Mesenteric fat pad (tissue), 1 donor: ENCODE data around the gene RBM8A. TPM values are rescaled to one million over a fixed set of nuclear protein-coding genes. Genes with fewer than 3 reads are reported as not detected.

Experiments used
- DNase-seq: peaks from one replicate; pipeline ENCODE4 v3.0.0-alpha.2; 2020; ENCODE audit warnings: low spot score
- long read RNA-seq: library from polyadenylated mRNA; unstranded; transcript quantifications from one replicate; pipeline ENCODE4 v2.0.0, GENCODE V29; 2020
- total RNA-seq: library from RNA; stranded (reverse); fragmentation: NEBNext Ultra II Directional; extraction: Animal tissue kit (Norgen Biotek cat#: 25700); gene quantifications from one replicate; pipeline ENCODE4 v1.2.1, GENCODE V29; 2021
- donor health status: DM: yes; HTN: yes; CAD: no.

The RBM8A gene
- total RNA-seq: 110 TPM
- long read RNA-seq, full-length matches to known transcripts: 44 of 64 reads
- long read RNA-seq, partial matches to known transcripts: 7 of 64 reads
- long read RNA-seq, other reads (novel, unspliced or antisense): 13 of 64 reads

- DNase-seq: peak; percentile 93
Measured at GRCh38 chr1:145927063-145927886, at the start of gene RBM8A. RBM8A (minus strand) TSS chr1:145927484; CDS start chr1:145927426, 58 bp downstream.

GRCh38 chr1:145977016-145977415 lies 49.7 kb upstream of the RBM8A start:
- DNase-seq: no peak

GRCh38 chr1:145975216-145975615 lies 47.9 kb upstream of the RBM8A start:
- no peak for DNase-seq

GRCh38 chr1:145974721-145975120 lies 47.4 kb upstream of the RBM8A start:
- DNase-seq: no peak

- no peak for DNase-seq
Measured at GRCh38 chr1:145972580-145972979, 45.3 kb upstream of the RBM8A start.

GRCh38 chr1:145967288-145967687 lies 40.0 kb upstream of the RBM8A start:
- DNase-seq: no peak

- DNase-seq: no peak
Measured at GRCh38 chr1:145965119-145965744, 37.9 kb upstream of the RBM8A start.

- peak; percentile 96 for DNase-seq
Measured at GRCh38 chr1:145964328-145965118, 37.2 kb upstream of the RBM8A start, which contains the start of the genes ANKRD34A and POLR3GL. ANKRD34A (minus strand) TSS chr1:145964575; CDS start chr1:145961759, 2,816 bp downstream. POLR3GL (plus strand) TSS chr1:145964690; CDS start chr1:145974866, 10,176 bp downstream.

GRCh38 chr1:145963265-145964019 lies 36.2 kb upstream of the RBM8A start:
- DNase-seq: no peak

- DNase-seq: peak; percentile 87
Measured at GRCh38 chr1:145962157-145963102, 35.1 kb upstream of the RBM8A start.

- DNase-seq: peak; percentile 86
Measured at GRCh38 chr1:145961425-145962156, 34.3 kb upstream of the RBM8A start.

GRCh38 chr1:145961109-145961424 lies 33.8 kb upstream of the RBM8A start:
- no peak for DNase-seq

GRCh38 chr1:145960468-145961108 lies 33.3 kb upstream of the RBM8A start:
- peak; percentile 94 for DNase-seq

GRCh38 chr1:145959957-145960467 lies 32.7 kb upstream of the RBM8A start:
- DNase-seq: no peak

GRCh38 chr1:145959333-145959732 lies 32.0 kb upstream of the RBM8A start:
- DNase-seq: no peak

GRCh38 chr1:145958734-145959133 lies 31.4 kb upstream of the RBM8A start:
- no peak for DNase-seq

- DNase-seq: peak; percentile 97
Measured at GRCh38 chr1:145957443-145958319, 30.4 kb upstream of the RBM8A start, which contains the start of gene LIX1L. LIX1L (minus strand) TSS chr1:145958017; CDS start chr1:145957927, 90 bp downstream.
